Keratinocyte (primary cell): ENCODE data around the gene PTGDS.

ENCODE experiments used
- EZH2 ChIP-seq: IDR thresholded peaks from one replicate; pipeline ENCODE4 v1.6.1; 2012; ENCODE audit warnings: inconsistent platforms, mild to moderate bottlenecking, low read length, moderate library complexity
- TF ChIP-seq, protein P1 (sequence below), 3 experiments: IDR thresholded peaks in 1 of 3; conservative IDR thresholded peaks in 1 of 3; optimal IDR thresholded peaks in 1 of 3; 2 replicates in 2 of 3; 3 replicates in 1 of 3; pipeline versions ENCODE3 to v1.5.1; 2011; ENCODE audit warnings: low read length in 3 of 3, mild to moderate bottlenecking in 3 of 3, moderate library complexity in 2 of 3, control low read depth in 1 of 3, inconsistent platforms in 1 of 3; ENCODE audit not compliant: insufficient read depth in 2 of 3; ENCODE audit errors: extremely low read depth in 1 of 3

DNA sequence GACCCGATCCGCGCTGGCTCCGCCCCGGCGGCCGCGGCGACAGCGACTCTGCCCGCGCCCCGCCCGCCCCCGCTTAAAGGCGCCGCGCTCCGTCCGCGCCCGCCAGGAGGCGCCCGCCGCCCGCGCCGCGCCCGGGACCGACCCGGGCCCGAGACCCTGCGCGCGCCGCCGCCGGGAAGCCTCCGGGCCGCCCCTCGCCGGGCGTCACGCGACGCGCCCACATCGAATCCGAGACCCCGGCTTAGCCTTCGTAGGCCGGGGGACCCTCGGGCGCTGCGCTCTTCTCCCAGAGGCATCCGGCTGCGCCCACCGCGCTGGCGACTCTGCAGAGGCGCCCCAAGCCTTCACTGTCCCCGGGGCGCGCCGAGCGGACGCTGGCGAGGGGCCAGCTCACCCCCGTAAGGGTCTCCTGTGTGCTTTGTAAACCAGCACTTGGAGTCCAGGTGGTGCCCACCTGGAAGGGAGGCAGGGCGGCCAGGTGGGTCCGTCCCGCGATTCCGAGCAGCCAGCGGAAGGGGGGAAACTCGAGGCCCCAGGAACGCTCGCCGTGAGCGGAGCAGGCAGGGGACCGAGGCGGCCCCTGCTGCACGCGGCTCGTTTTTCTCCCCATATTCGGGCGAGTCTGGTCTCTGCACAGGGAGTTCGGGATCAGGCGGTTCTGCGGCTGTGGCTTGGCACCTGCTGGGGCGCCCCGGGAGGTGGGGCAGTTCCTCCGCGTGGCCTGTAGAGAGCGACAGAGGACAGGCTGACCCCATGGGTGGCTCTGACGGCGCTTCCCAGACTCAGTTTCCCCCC is 51.2 kb downstream of the PTGDS start:
- TF ChIP-seq, protein P1, sequence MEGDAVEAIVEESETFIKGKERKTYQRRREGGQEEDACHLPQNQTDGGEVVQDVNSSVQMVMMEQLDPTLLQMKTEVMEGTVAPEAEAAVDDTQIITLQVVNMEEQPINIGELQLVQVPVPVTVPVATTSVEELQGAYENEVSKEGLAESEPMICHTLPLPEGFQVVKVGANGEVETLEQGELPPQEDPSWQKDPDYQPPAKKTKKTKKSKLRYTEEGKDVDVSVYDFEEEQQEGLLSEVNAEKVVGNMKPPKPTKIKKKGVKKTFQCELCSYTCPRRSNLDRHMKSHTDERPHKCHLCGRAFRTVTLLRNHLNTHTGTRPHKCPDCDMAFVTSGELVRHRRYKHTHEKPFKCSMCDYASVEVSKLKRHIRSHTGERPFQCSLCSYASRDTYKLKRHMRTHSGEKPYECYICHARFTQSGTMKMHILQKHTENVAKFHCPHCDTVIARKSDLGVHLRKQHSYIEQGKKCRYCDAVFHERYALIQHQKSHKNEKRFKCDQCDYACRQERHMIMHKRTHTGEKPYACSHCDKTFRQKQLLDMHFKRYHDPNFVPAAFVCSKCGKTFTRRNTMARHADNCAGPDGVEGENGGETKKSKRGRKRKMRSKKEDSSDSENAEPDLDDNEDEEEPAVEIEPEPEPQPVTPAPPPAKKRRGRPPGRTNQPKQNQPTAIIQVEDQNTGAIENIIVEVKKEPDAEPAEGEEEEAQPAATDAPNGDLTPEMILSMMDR (optimal IDR thresholded peaks at IDR 0.05 in 1 of 3, IDR thresholded peaks at IDR 0.05 in 1 of 3, conservative IDR thresholded peaks at IDR 0.05 in 1 of 3; ENCODE audit: extremely low read depth in 1 of 3, insufficient read depth in 2 of 3, low read length in 3 of 3) = peak in 2 of 3 experiments; percentile 44 to 71
- TF ChIP-seq EZH2 = peak; percentile 39
